HepG2 (cell line): ENCODE measurements around the gene SCO1. TPM values are rescaled to one million over a fixed set of nuclear protein-coding genes. Genes with fewer than 3 reads are reported as not detected.

Experiments used
- ARID3A ChIP-seq: IDR thresholded peaks from 2 replicates; pipeline ENCODE4 v1.6.1; 2012; ENCODE audit warnings: low read depth, low read length, improper control_type of control experiment
- BCL6 ChIP-seq: IDR thresholded peaks from 2 replicates; pipeline ENCODE4 v1.6.1; 2016; ENCODE audit warnings: missing genetic modification reagents, missing compliant biosample characterization
- CCDC6 ChIP-seq: sonication (generic); formaldehyde crosslinking; IDR thresholded peaks from 2 replicates; pipeline ENCODE4 v1.8.1; 2022; ENCODE audit warnings: mild to moderate bottlenecking, missing genetic modification reagents, moderate library complexity
- CREM ChIP-seq, 2 experiments: sonication (generic) in 1 of 2; formaldehyde crosslinking in 1 of 2; IDR thresholded peaks; 2 replicates each; pipeline versions ENCODE4 v1.4.0 to v1.6.1; 2016 to 2020; ENCODE audit warnings: antibody characterized with exemption in 1 of 2, mild to moderate bottlenecking in 1 of 2, missing genetic modification reagents in 1 of 2
- ELF1 ChIP-seq: sonication (generic); formaldehyde crosslinking; IDR thresholded peaks from 2 replicates; pipeline ENCODE4 v1.4.0; 2020; ENCODE audit warnings: missing genetic modification reagents
- FOSL1 ChIP-seq: sonication (generic); formaldehyde crosslinking; IDR thresholded peaks from 2 replicates; pipeline ENCODE4 v1.9.0; 2021; ENCODE audit warnings: missing genetic modification reagents, borderline replicate concordance
- FOSL2 ChIP-seq: sonication (generic); formaldehyde crosslinking; IDR thresholded peaks from 2 replicates; pipeline ENCODE4 v1.4.0; 2020; ENCODE audit warnings: missing genetic modification reagents
- FOXA3 ChIP-seq: IDR thresholded peaks from 2 replicates; pipeline ENCODE4 v1.6.1; 2016; ENCODE audit warnings: missing genetic modification reagents, missing compliant biosample characterization
- FUBP1 ChIP-seq: sonication (generic); formaldehyde crosslinking; IDR thresholded peaks from 2 replicates; pipeline ENCODE4 v1.5.1; 2020; ENCODE audit warnings: missing genetic modification reagents, mild to moderate bottlenecking, borderline replicate concordance
- GATAD2A ChIP-seq: IDR thresholded peaks from 2 replicates; pipeline ENCODE4 v1.6.1; 2016
- HIC2 ChIP-seq: sonication (generic); formaldehyde crosslinking; IDR thresholded peaks from 2 replicates; pipeline ENCODE4 v1.9.0; 2022; ENCODE audit warnings: low read depth, missing genetic modification reagents
- HNF4A ChIP-seq: sonication (generic); formaldehyde crosslinking; IDR thresholded peaks from 2 replicates; pipeline ENCODE4 v1.4.0; 2020; ENCODE audit warnings: missing genetic modification reagents
- MAFG ChIP-seq: sonication (generic); formaldehyde crosslinking; IDR thresholded peaks from 2 replicates; pipeline ENCODE4 v1.5.1; 2020; ENCODE audit warnings: mild to moderate bottlenecking, missing genetic modification reagents
- MBNL3 ChIP-seq: fragments of 250-450 bp; sonication (Bioruptor Pico); conservative IDR thresholded peaks from 2 replicates; pipeline ENCODE4 v1.8.0; 2022; ENCODE audit warnings: mild to moderate bottlenecking, inconsistent platforms
- NFYC ChIP-seq: IDR thresholded peaks from 2 replicates; pipeline ENCODE4 v1.6.1; 2016; ENCODE audit warnings: missing genetic modification reagents, missing compliant biosample characterization
- SP5 ChIP-seq: IDR thresholded peaks from 2 replicates; pipeline ENCODE4 v1.6.1; 2016; ENCODE audit warnings: low read depth, borderline replicate concordance
- STAG1 ChIP-seq: sonication (generic); formaldehyde crosslinking; IDR thresholded peaks from 2 replicates; pipeline ENCODE4 v1.4.0; 2020; ENCODE audit warnings: missing genetic modification reagents
- XRCC5 ChIP-seq: fragments of 200-400 bp; formaldehyde crosslinking; optimal IDR thresholded peaks from 2 replicates; pipeline ENCODE3; 2017; ENCODE audit warnings: mild to moderate bottlenecking, low read length
- ZFP1 ChIP-seq: IDR thresholded peaks from 2 replicates; pipeline ENCODE4 v1.6.1; 2016
- ZNF101 ChIP-seq: sonication (generic); formaldehyde crosslinking; IDR thresholded peaks from 2 replicates; pipeline ENCODE4 v1.4.0; 2020; ENCODE audit warnings: mild to moderate bottlenecking, low read depth, missing genetic modification reagents, borderline replicate concordance
- ZNF33A ChIP-seq: sonication (generic); formaldehyde crosslinking; IDR thresholded peaks from 2 replicates; pipeline ENCODE4 v1.5.1; 2020; ENCODE audit warnings: missing genetic modification reagents, mild to moderate bottlenecking, moderate library complexity, borderline replicate concordance
- ZNF574 ChIP-seq: sonication (generic); formaldehyde crosslinking; IDR thresholded peaks from 2 replicates; pipeline ENCODE4 v1.4.0; 2020; ENCODE audit warnings: missing genetic modification reagents
- ZNF761 ChIP-seq: sonication (generic); formaldehyde crosslinking; conservative IDR thresholded peaks from 2 replicates; pipeline ENCODE4 v1.4.0; 2020; ENCODE audit warnings: mild to moderate bottlenecking, missing genetic modification reagents
- ZZZ3 ChIP-seq: sonication (generic); formaldehyde crosslinking; IDR thresholded peaks from 2 replicates; pipeline ENCODE4 v1.4.0; 2020; ENCODE audit warnings: missing genetic modification reagents, mild to moderate bottlenecking, borderline replicate concordance
- polyA plus RNA-seq, 8 experiments: library from polyadenylated mRNA; depleted of rRNA in 3 of 8; stranded (reverse) in 7 of 8; unstranded in 1 of 8; fragments of >200 nt; fragmentation: Illumina TruSeq in 4 of 8; extraction: Trizol in 4 of 8; gene quantifications; 2 replicates each; pipeline versions ENCODE4 v1.2.1 to v1.2.3, GENCODE V29; 2011 to 2016; ENCODE audit warnings: low read depth in 4 of 8, missing spikeins in 1 of 8, mixed read lengths in 1 of 8; ENCODE audit not compliant: insufficient read depth in 1 of 8
- total RNA-seq, 5 experiments: library from RNA; depleted of rRNA; stranded (reverse); fragments of >200 nt; fragmentation: Illumina TruSeq; extraction: Trizol; gene quantifications; 2 replicates each; pipeline ENCODE4 v1.2.3, GENCODE V29; 2016; ENCODE audit warnings: low read depth in 1 of 5

SCO1 gene
- total and polyA plus RNA-seq, 2 of the 13 experiments (the other 11 are each of a cell fraction or from before 2014, with no cell fraction given), result 11.4 to 50.3 TPM

- TF ChIP-seq XRCC5, result peak; percentile 24
- TF ChIP-seq ZNF761 (CRISPR knock-in tag), result no peak
- TF ChIP-seq FOXA3, result peak; percentile 10; the same call in 1 of the 2 replicates
- no peak for TF ChIP-seq ZZZ3
- peak; percentile 45; the same call in 1 of the 2 replicates for TF ChIP-seq GATAD2A (CRISPR knock-in tag)
- TF ChIP-seq ARID3A, result 0 out of 2 replicates have a peak, but pooled peaks have one; percentile 31
- peak; percentile 27; the same call in 1 of the 2 replicates for TF ChIP-seq ELF1 (CRISPR knock-in tag)
- TF ChIP-seq MAFG (CRISPR knock-in tag), result no peak
- TF ChIP-seq ZNF574 (CRISPR knock-in tag), result peak; percentile 31; the same call in 1 of the 2 replicates
- TF ChIP-seq CREM (IDR thresholded peaks at IDR 0.05), result peak; percentile 33; the same call in 1 of the 2 replicates
- TF ChIP-seq CREM (CRISPR knock-in tag; IDR thresholded peaks at IDR 0.05), result no peak
- no peak for TF ChIP-seq ZNF33A (CRISPR knock-in tag)
- TF ChIP-seq CCDC6 (CRISPR knock-in tag), result no peak
- TF ChIP-seq SP5 (CRISPR knock-in tag), result 0 out of 2 replicates have a peak, but pooled peaks have one; percentile 21
- TF ChIP-seq HIC2 (CRISPR knock-in tag), result peak; percentile 90
- TF ChIP-seq ZFP1 (CRISPR knock-in tag), result no peak
- TF ChIP-seq FOSL1 (CRISPR knock-in tag), result no peak
- peak; percentile 78 for TF ChIP-seq HNF4A (CRISPR knock-in tag)
- TF ChIP-seq FUBP1 (CRISPR knock-in tag), result no peak
- no peak for TF ChIP-seq MBNL3
- no peak for TF ChIP-seq NFYC (CRISPR knock-in tag)
- TF ChIP-seq FOSL2 (CRISPR knock-in tag), result 0 out of 2 replicates have a peak, but pooled peaks have one; percentile 12
- no peak for TF ChIP-seq ZNF101 (CRISPR knock-in tag)
- TF ChIP-seq STAG1 (CRISPR knock-in tag), result peak; percentile 81
- TF ChIP-seq BCL6 (CRISPR knock-in tag), result peak; percentile 72
Observed at GRCh38 chr17:10737168-10737622, 39.9 kb upstream of the SCO1 start (continued).
